Keratinocyte (primary cell): ENCODE measurements around the gene CHTOP. TPM values are rescaled to one million over a fixed set of nuclear protein-coding genes. Genes with fewer than 3 reads are reported as not detected.

Experiments
- DNase-seq: peaks from one replicate; pipeline ENCODE4 v3.0.0-alpha.2; 2011; ENCODE audit warnings: low read depth, missing footprints, low spot score
- FAIRE-seq: peaks from 2 replicates; lab custom pipeline; 2011; peaks lifted over from hg19 to GRCh38; lab: Jason Lieb, UNC
- H2AFZ ChIP-seq: 2 replicates; pipeline ENCODE4 v1.6.0; 2012; ENCODE audit warnings: low read length, control low read depth, inconsistent platforms; ENCODE audit not compliant: control insufficient read depth
- H3K27ac ChIP-seq: 2 replicates; pipeline ENCODE4 v1.5.1; 2011; ENCODE audit warnings: low read length; ENCODE audit not compliant: control insufficient read depth, insufficient read depth
- H3K27me3 ChIP-seq: 3 replicates; pipeline ENCODE4 v1.6.0; 2011; ENCODE audit warnings: low read length; ENCODE audit not compliant: control insufficient read depth, insufficient read depth; ENCODE audit errors: extremely low read depth
- H3K36me3 ChIP-seq, 2 experiments: 2 replicates in 1 of 2; 3 replicates in 1 of 2; pipeline ENCODE4 v1.5.1; 2011; ENCODE audit warnings: low read length in 2 of 2, mild to moderate bottlenecking in 1 of 2; ENCODE audit not compliant: control insufficient read depth in 2 of 2, insufficient read depth in 2 of 2; ENCODE audit errors: extremely low read depth in 1 of 2
- H3K4me1 ChIP-seq: 3 replicates; pipeline ENCODE4 v1.5.1; 2011; ENCODE audit warnings: low read length; ENCODE audit not compliant: control insufficient read depth, insufficient read depth; ENCODE audit errors: extremely low read depth
- H3K4me2 ChIP-seq: 3 replicates; pipeline ENCODE4 v1.6.0; 2011; ENCODE audit warnings: low read depth, low read length; ENCODE audit not compliant: control insufficient read depth, insufficient read depth; ENCODE audit errors: extremely low read depth
- H3K4me3 ChIP-seq, 3 experiments: fragments of 200-600 bp in 1 of 3; sonication (generic) in 1 of 3; 2 replicates in 2 of 3; 3 replicates in 1 of 3; pipeline ENCODE4 v1.5.1; 2011 to 2016; ENCODE audit warnings: low read length in 3 of 3, mild to moderate bottlenecking in 3 of 3, control low read depth in 2 of 3, inconsistent platforms in 1 of 3, low read depth in 1 of 3, mixed read lengths in 1 of 3, mixed run types in 1 of 3, moderate library complexity in 1 of 3; ENCODE audit not compliant: control insufficient read depth in 2 of 3, insufficient read depth in 2 of 3; ENCODE audit errors: extremely low read depth in 1 of 3
- H3K79me2 ChIP-seq: 2 replicates; pipeline ENCODE4 v1.6.0; 2012; ENCODE audit warnings: low read length; ENCODE audit not compliant: control insufficient read depth, insufficient read depth
- H3K9ac ChIP-seq: 3 replicates; pipeline ENCODE4 v1.6.0; 2011; ENCODE audit warnings: low read length; ENCODE audit not compliant: control insufficient read depth, insufficient read depth; ENCODE audit errors: extremely low read depth
- H3K9me1 ChIP-seq: 3 replicates; pipeline ENCODE4 v1.6.0; 2011; ENCODE audit warnings: low read length; ENCODE audit not compliant: control insufficient read depth, insufficient read depth; ENCODE audit errors: extremely low read depth
- H3K9me3 ChIP-seq: 2 replicates; pipeline ENCODE4 v1.5.1; 2012; ENCODE audit warnings: low read depth, low read length; ENCODE audit not compliant: control insufficient read depth
- H4K20me1 ChIP-seq: 3 replicates; pipeline ENCODE4 v1.6.0; 2011; ENCODE audit warnings: low read length; ENCODE audit not compliant: control insufficient read depth, insufficient read depth; ENCODE audit errors: extremely low read depth
- CTCF ChIP-seq, 3 experiments: IDR thresholded peaks in 1 of 3; conservative IDR thresholded peaks in 1 of 3; optimal IDR thresholded peaks in 1 of 3; 2 replicates in 2 of 3; 3 replicates in 1 of 3; pipeline versions ENCODE3 to v1.5.1; 2011; ENCODE audit warnings: low read length in 3 of 3, mild to moderate bottlenecking in 3 of 3, moderate library complexity in 2 of 3, control low read depth in 1 of 3, inconsistent platforms in 1 of 3; ENCODE audit not compliant: insufficient read depth in 2 of 3; ENCODE audit errors: extremely low read depth in 1 of 3
- EZH2 ChIP-seq: IDR thresholded peaks from one replicate; pipeline ENCODE4 v1.6.1; 2012; ENCODE audit warnings: inconsistent platforms, mild to moderate bottlenecking, low read length, moderate library complexity
- dilution Hi-C: fragments of 300-500 bp; cut with MboI; formaldehyde crosslinking; loops from one replicate; pipeline ENCODE4 v1.7.0; 2020; ENCODE audit warnings: low sequenced_read_pairs; ENCODE audit not compliant: extremely low pct_ligation_motif_present
- polyA plus RNA-seq, 5 experiments: library from polyadenylated mRNA; depleted of rRNA in 3 of 5; stranded (reverse) in 3 of 5; stranded (forward) in 1 of 5; unstranded in 1 of 5; fragments of >200 nt; gene quantifications; 1 replicate in 1 of 5; 2 replicates in 3 of 5; 3 replicates in 1 of 5; pipeline versions ENCODE4 v1.2.1 to v1.2.3, GENCODE V29; 2011 to 2012; ENCODE audit warnings: missing spikeins in 2 of 5, low read depth in 1 of 5, low replicate concordance in 1 of 5

The CHTOP gene
- polyA plus RNA-seq, 1 donor (not counting 4 experiments of a cell fraction or from before 2014, with no cell fraction given), result 68.6 TPM

- no peak for FAIRE-seq
- Histone ChIP-seq H2AFZ (no peak overlapping the region), H3K9me3 (no peaks in the 10 kb centered on the region), H3K4me1 (peaks cover 7% of the 10 kb centered on the region), H4K20me1 (peaks cover 6% of the 10 kb centered on the region), H3K36me3 (peaks cover 38 to 76% of the 10 kb centered on the region in 2 experiments), H3K4me2 (no peak overlapping the region), H3K27ac (no peak overlapping the region), H3K9me1 (no peaks in the 10 kb centered on the region), H3K27me3 (no peaks in the 10 kb centered on the region), H3K79me2 (peaks cover 42% of the 10 kb centered on the region), H3K9ac (no peak overlapping the region), H3K4me3 (no peak overlapping the region)
- dilution Hi-C loops, result no loop called here
- no peak for DNase-seq
- TF ChIP-seq CTCF (optimal IDR thresholded peaks at IDR 0.05 in 1 of 3, IDR thresholded peaks at IDR 0.05 in 1 of 3, conservative IDR thresholded peaks at IDR 0.05 in 1 of 3; ENCODE audit: extremely low read depth in 1 of 3, insufficient read depth in 2 of 3, low read length in 3 of 3) (no peak), EZH2 (no peak)
These were observed 7.0 kb downstream of the CHTOP start for GRCh38 chr1:153640861-153641260.

GRCh38 chr1:153642161-153642560, 8.3 kb downstream of the CHTOP start:
- Histone ChIP-seq H3K27ac (no peak overlapping the region), H3K4me1 (no peaks in the 10 kb centered on the region), H3K4me3 (no peak overlapping the region), H2AFZ (no peak overlapping the region), H3K9ac (no peak overlapping the region), H3K9me3 (no peaks in the 10 kb centered on the region), H3K27me3 (no peaks in the 10 kb centered on the region), H4K20me1 (peaks cover 6% of the 10 kb centered on the region), H3K4me2 (no peak overlapping the region), H3K79me2 (peaks cover 30% of the 10 kb centered on the region), H3K9me1 (no peaks in the 10 kb centered on the region), H3K36me3 (peaks cover 36 to 68% of the 10 kb centered on the region in 2 experiments)
- FAIRE-seq, result no peak
- dilution Hi-C loops, result no loop called here
- no peak for TF ChIP-seq CTCF (optimal IDR thresholded peaks at IDR 0.05 in 1 of 3, IDR thresholded peaks at IDR 0.05 in 1 of 3, conservative IDR thresholded peaks at IDR 0.05 in 1 of 3; ENCODE audit: extremely low read depth in 1 of 3, insufficient read depth in 2 of 3, low read length in 3 of 3)
- no peak for TF ChIP-seq EZH2
- no peak for DNase-seq
